ENCODE measurements around the gene SH3BGR.

SH3BGR gene

DNA sequence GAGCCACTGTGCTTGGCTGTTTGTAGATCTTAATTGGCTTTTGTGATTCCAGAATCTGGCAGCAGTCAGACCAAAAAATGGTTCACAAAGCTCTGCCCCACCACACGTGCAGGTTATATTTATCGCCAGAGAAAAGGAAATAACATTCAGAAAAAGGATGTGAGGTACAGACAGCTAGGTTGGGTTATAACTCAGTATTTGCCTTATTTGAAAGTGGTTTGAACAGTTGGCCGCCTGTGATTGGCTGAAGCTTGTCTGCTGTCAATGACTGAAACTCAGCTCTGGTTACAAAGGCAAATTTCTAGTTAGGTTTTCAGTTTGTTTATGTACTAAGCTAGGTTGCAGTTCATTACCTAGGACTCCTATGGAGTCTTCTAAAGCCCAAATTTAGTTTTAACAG lies 9.6 kb downstream of the SH3BGR start:
- no peak for DNase-seq

DNA sequence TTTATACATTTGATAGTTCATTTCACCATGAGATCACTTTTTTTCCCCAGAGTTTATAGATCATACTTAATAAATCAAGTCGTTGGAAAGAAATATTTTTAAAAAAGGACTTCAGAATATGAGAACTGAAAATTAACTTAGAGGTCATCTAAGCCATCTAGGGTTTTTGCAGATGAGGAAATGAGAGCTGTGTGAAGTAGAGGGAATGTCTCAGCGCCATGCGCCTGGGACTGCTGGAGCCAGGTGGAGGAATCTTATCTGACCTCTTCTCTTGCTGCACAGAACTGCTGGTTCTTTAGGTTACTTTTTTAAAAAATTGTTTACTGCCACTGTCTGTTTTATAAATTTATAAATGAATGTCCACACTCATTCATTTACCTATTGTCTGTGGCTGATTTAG lies 11.5 kb downstream of the SH3BGR start:
- DNase-seq, result no peak

DNA sequence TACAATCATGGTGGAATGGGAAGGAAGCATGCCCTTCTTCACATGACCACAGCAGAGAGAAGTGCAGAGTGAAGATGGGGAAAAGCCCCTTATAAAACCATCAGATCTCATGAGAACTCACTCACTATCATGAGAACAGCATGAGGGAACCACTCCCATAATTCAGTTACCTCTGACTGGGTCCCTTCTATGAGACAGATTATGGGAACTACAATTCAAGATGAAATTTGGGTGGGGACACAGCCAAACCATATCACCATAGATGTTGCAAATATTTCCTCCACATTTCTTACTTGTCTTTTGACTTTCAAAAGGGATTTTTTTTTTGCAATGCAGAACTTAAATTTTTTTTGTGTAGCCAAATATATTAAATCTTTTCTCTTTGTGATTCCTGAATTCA lies 14.8 kb downstream of the SH3BGR start:
- DNase-seq, result no peak

DNA sequence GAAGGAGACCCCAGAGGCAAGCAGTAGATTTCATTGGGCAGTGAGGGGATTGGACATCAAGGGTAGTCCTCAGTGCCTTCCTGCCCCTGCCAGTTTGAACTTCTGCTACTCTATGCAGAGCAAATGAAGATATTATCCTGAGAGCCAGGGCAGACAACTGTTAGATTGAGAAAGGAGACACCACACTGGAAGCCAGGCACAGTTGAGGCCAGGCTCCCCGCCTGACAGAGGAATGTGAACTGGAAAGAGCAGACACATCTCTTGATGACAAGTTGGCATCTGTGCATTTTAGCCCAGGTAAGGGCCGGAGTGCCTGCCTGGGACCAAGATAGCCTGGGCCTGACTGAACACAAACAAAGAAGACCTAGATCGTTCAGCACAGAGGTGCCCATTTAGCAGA lies 16.0 kb downstream of the SH3BGR start:
- DNase-seq, result no peak

DNA sequence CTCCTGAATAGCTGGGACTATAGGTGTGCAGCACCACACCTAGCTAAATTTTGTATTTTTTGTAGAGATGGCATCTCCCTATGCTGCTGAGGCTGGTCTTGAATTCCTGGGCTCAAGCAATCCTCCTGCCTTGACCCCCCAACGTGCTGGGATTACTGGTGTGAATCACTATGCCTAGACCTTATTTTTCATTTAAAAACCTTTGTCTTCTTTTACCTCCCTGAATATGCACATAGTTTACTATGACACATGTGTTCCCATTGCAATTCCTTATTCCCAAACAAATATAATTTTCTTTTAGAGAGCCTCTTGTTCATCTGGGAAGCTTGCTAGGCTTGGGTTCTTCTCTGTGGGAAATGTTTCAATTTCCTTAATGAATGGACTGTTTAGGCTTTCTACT lies 16.8 kb downstream of the SH3BGR start:
- DNase-seq, result no peak

DNA sequence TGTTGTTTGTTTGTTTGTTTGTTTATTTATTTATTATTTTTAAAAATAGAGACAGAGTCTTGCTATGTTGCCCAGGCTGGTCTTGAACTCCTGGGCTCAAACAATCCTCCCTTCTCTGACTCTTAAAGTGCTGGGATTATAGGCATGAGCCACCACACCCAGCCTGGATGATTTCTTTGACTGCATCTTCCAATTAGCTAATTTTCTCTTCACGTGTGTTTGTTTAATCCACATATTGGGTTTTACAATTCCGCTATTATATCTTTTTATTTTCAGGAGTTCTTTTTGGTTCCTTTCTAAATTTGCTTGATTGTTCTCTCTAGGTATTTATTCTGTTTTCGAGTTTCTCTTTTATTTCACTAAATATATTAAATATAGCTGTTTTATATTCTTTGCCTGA lies 19.8 kb downstream of the SH3BGR start:
- DNase-seq, result no peak

DNA sequence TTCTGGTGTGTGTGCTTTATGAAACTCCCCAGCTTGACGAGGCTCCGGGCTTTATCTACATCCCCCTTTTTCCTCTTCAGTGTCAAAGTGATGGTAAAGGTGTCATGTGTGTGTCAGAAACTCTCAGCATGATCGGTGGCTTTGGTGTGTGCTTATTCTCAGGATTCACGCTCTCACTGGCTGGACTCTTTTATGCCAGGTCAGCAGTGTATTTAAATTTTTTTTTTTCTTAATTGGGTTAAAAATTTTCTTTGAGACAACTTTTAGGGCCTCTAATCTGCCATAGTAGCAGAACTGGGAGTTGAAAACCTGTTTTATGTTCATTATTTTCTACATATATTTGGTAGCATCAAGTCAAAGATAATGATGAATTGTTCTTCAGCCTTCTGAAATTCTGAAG lies 21.0 kb downstream of the SH3BGR start:
- no peak for DNase-seq

DNA sequence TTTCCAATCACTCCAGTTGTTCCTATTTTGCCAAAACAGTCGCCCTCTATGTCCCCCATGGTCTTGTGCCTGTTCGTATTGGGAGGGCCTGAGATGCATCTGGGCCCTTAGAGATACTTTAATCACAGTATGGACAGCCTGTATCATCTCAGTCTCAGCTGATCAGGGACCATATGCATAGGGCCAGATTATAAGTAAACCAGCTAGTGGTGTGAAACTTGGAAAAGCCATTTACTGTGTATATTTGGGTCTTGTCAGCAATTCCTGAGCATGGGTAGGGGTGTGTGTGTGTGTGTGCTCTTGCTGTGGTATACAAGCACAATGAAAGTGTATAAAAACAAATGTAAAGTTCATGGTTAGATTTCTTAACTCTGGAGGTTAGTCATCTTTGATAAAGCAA lies 22.8 kb downstream of the SH3BGR start:
- DNase-seq, result no peak

DNA sequence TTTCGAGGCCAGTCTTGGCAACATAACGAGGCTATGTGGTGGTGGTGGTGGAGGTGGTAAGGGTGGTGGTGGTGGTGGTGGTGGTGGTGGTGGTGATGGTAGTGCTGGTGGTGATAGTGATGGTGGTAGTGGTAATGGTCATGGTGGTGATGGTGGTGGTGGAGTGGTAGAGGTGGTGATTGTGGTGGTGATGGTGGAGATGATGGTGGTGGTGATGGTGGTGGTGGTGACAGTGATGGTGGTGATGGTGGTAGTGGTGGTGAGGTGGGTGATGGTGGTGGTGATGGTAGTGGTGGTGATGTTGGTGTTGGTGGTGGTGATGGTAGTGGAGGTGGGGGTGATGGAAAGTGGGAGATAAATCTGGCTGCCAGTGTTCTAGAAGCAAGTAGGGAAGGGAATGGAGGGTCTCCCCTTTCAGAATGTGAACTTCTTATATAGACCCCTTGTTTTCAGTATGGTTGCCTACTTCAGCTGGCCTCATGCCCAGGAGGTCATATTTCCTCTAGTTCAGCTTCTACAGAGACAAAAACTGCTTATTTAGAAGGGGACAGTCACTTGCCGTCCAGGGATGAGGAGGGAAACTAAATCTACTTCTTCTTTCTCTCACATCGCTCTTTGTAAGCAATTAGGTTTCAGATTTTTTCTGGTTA lies 27.5 kb downstream of the SH3BGR start:
- DNase-seq, result no peak

DNA sequence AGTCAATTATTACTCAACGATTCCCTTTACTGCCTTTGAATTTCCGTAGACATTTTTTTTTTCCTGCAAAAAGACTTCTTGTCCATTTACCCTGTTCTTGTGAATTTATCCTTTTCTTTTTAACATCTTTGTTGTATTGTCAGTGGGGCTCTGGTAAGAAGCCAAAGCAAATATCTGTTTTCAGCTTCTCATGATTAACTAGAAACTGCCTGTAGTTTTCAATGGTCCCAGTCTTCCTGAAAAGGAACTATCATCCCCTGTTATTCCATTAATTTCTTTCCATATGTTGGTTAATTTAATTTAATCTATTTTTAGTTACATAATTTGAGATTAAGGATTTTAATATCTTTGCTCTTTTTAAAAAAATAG lies 28.0 kb downstream of the SH3BGR start:
- DNase-seq, result no peak

DNA sequence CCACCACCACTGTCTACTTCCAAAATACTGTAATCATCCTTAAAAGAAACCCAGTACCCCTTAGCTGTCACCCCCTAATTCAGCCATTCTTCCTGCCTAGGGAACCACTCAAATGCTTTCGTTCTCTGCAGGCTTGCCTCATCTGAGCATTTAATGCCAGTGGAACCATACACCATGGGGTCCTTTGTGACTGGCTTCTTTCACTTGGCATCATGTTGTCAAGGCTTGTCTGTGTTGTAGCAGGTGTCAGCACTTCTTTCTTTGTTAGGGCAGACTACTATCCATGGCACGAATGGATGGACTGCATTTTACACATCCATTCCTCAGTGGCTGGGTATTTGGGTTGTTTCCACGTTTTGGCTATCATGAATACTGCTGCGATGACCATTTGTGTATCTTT lies 28.5 kb downstream of the SH3BGR start:
- DNase-seq, result no peak

DNA sequence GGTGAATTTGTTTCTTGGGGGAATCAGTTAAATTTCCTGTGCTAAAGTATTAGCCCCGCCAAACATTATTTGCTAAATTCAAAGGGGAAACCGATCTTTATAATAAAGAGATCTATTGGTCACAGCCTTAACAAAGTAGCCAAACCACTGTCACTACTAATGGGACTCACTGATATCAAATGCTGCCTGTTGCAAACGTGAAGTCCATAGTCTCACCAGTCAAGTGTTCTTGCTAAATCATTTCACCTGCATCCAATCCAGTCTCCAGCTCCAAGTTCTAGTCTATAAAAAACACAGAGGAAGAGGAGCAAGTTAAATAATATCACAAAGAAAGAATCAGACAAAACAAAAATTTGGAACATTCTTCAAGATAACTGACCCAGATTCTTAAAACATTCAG lies 30.1 kb downstream of the SH3BGR start:
- DNase-seq, result no peak

DNA sequence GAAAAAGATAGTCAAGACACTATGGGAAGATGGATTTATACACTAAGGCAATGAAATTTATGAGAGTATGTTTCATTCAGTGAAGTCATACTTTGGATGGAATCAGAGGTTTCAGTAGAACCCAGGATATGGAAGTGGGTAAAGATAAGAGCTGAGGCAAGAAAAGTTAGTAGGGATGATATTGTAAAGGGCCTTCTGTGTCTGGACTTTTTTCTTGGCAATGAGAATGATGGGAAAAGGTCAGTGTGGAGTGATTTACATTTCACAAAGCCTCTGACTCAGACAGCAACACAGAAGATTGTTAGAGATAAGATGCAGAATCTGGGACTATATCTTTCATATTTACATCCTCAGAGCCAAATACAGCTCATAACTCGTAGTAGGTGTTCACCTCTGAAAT lies 32.1 kb downstream of the SH3BGR start:
- no peak for DNase-seq

DNA sequence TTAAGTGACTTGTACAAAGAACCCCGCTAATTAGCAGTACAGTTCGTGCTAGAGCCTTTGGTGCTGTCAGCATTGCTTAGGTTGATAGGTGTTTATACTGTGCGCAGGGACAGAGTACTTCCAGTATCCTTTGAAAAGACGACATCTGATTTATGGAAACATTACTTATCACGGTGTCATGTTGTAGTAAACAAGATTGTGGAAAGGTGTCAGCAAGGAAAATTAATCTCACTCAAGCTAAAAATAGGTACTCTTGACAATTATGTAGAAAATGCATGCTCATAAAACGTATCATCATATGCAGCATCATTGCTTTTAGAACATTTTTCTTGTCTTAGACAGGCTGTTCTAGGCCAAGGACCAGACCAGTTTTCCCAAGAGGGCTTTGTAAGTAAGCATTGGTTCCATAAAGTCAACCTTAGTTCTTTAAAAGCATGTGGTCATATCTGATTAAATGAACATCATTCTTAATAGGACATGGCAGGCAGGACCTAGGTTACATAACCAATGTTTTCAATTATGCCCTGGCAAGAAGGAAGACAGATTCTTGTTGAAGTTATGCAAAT lies 33.0 kb downstream of the SH3BGR start:
- DNase-seq, result no peak

DNA sequence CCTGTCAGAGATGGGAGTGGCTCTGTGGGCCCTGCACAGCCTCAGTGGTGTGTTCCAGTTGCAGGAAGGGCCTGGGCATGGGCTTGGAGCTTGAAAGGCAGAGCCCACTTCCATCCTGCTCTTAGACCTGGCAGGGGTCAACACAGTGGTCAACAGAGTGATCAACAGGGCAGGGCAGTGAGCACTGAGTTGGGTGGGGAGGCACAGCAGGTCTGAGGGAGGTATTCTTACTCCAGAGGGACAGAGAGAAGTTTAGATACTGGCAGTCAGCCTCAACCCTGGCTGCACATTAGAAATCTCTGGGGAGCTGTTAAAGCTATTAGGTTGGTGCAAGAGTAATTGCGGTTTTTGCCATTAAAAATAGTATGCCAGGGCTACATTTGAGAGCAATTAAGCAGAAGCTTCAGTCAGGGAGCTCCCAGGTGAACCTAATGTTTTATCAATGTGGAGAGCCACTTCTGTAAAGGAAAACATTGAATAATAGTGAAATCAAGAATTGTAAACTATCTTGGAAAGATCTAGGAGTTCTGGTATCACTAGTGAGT lies 37.7 kb downstream of the SH3BGR start:
- no peak for DNase-seq

DNA sequence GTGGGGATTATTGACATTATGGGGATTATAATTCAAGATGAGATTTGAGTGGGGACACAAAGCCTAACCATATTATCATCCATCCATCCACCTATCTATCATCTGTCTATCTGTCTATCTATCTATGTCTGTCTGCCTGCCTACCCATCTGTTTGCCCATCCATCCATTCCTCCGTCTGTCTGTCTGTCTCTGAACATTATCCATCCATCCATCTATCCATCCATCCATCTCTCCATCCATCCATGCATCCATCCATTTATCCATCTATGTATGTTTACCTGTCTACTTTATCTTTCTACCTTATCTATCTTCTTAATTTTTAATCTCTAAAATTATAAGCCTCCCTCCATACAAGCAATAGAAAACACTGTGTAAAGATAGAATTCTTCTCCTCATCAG lies 47.4 kb downstream of the SH3BGR start:
- DNase-seq, result no peak

DNA sequence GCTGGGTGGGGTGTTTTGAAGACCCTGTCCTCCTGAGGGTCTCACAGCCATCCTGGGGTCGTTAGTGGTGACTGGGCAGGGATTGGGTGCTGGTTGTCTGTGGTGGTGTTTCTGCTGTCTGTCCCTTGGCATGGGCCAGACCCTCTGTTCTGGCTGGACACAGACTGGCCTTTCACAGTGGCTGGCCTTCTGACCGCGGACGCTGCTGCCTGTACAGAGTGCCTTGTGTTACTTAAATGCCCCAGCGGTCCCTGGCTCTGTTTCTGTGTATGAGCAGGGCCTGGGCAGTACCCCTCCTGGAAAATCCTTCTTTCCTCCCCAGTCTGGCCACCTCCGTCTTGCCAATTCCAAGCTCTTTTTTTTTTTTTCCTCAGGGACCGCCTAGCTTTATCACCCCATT lies 50.9 kb downstream of the SH3BGR start:
- DNase-seq, result no peak

DNA sequence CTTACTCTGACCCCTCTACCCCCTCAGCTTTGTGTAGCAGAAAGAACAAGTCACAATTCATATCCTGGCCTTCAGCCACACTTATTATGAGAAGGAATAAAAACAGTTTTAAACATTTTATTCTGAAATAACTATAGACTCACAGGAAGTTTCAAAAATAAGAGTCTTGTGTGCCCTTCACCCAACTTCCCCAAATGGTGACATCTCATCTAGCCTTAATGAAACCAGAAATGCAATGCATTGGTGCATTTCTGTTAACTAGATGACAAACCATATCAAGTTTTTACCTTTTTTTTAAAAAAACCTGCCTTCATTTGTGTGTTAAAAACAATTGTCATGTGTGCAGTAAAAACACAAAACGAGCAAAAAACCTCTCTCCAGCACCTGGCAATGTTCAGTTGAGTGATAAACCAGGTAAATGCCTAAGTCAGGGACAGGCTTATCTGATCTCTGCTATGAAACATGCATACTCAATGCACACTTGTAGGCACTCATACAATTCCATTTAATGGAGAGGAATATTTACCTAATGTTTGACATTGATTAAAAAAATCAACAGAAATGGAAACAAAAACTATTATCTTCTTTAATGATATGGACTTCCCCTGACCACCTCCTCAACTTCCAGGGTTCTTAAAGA lies 51.5 kb downstream of the SH3BGR start:
- no peak for DNase-seq

DNA sequence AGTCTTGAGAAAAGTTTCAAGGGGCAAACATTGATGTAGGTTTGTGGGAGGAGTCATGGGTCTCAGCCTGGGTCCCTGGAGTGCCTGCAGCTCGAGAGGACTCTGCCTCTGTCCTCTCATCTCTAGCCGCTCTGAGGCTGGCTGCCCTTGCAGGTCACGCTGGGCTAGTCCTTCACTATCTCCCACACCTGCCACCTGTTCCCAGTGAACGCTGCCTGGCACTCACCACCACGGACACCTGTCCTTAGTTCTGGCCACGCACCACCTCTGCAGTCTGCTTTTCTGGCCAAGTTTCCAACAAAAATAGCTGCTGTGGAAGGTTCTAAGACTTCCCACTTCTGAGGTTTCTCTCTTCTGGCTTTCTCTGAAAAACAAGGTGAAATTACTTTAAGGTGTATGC lies 52.5 kb downstream of the SH3BGR start:
- no peak for DNase-seq

DNA sequence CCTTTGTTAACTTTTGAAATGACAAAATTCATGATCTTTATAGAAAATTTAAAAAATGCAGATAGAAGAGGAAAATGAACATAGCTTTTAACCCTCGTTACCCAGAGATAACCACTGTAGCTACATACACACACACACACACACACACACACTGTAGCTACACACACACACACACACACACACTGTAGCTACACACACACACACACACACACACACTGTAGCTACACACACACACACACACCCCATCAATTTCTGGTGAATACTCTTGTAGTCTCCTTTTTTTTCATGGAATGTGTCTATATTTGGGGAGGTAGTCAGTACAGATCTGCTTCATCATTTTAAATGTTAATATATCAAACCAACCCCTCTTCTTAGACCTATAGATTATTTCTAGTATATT lies 58.5 kb downstream of the SH3BGR start:
- DNase-seq, result no peak

DNA sequence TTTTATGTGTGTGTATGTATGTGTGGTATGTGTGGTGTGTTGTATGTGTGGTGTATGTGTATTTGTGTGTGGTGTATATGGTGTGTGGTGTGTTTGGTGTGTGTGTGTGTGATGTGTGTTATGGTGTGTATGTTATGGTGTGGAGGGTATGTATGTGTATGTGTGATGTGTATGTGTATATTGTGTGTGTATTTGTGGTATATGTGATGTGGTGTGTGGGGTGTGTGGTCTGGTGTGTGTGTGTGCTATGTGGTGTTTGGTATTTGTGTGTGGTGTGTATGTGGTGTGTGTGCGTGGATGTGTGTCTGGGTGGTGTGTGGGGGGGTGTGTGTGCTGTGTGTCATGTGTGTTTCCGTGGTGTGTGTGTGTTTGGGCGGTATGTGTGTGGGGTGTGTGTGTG lies 59.3 kb downstream of the SH3BGR start:
- DNase-seq, result no peak

DNA sequence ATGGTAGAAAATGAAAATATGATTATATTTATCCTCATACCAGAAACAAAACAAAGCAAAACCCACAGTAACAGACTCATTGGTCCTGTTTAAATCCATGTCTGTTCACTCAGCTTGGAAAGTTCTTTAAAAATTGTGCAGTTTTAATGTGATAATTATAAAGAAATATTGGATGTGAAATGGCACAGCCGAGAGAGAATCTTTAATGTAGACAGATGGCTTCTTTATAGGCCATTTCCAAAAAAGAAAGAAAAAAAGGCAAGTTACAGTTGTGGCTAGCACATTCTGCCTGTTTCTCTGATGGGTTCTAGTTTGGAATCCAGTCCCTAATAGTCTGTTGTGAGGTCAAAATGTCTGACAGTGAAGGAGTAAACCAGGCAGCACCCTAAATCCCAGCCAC lies 62.0 kb downstream of the SH3BGR start:
- no peak for DNase-seq

DNA sequence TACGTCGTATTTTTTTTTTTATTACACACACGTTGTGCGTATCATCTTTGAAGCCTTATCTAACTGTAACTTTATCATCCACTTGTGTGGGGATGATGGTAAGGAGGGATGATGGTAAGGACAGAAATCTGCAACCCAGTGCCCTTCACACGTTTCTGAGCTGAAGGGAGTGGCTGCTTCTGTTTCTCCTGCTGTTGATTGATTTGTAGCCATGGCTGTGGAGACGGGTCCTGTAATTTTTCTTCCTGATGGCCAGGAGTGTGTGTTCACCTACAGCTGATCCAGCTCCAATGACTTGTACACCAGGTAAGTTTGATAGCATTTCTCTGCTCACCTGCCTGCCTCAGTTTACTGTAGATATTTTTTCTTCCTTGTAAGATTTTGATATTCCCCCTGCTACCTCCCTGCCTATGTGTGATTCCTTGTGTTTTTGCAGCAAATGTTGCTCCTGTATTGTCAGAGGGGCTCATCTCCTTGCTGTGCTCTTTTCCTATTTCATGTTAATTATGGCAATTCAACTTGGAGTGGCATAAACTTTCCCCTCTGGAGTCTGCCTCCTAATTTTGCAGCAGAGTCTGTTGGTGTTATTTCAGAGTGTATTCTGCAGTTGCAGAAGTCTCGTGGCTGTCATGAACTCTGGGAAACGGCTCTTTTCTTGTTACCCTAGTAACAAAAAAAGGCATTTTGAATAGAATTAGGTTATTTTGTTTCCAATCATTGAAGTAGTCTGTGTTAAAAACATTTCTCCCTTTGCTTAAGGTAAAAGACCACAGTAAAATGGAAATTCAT lies 64.1 kb downstream of the SH3BGR start:
- no peak for DNase-seq
